Ascending aorta (tissue), 2 donors: ENCODE measurements around the gene MAGI1. TPM values are rescaled to one million over a fixed set of nuclear protein-coding genes. Genes with fewer than 3 reads are reported as not detected.
"Not testable (repeated sequence)": the region's sequence is repeated elsewhere in the genome, so short reads cannot be mapped to it uniquely, and the experiment has no call there.

Source experiments
- DNase-seq, 2 donors: peaks; one replicate each; pipeline ENCODE4 v3.0.0-alpha.2; 2019; ENCODE audit warnings: low spot score in 2 of 2
- H3K27ac ChIP-seq, 2 donors: fragments of 200-600 bp; sonication (generic); one replicate each; pipeline ENCODE4 v1.5.1; 2016 to 2017; ENCODE audit warnings: mild to moderate bottlenecking in 1 of 2
- H3K27me3 ChIP-seq: fragments of 200-600 bp; sonication (generic); one replicate; pipeline ENCODE4 v1.5.1; 2017
- H3K36me3 ChIP-seq, 2 donors: fragments of 200-600 bp; sonication (generic); one replicate each; pipeline ENCODE4 v1.5.1; 2016
- H3K4me1 ChIP-seq, 2 donors: fragments of 200-600 bp; sonication (generic); one replicate each; pipeline ENCODE4 v1.5.1; 2016 to 2017; ENCODE audit warnings: mild to moderate bottlenecking in 1 of 2
- H3K4me3 ChIP-seq, 2 donors: fragments of 200-600 bp; sonication (generic); one replicate each; pipeline ENCODE4 v1.5.1; 2016 to 2017; ENCODE audit warnings: mild to moderate bottlenecking in 1 of 2
- H3K9me3 ChIP-seq, 2 donors: fragments of 200-600 bp; sonication (generic); one replicate each; pipeline ENCODE4 v1.5.1; 2016
- intact Hi-C: fragments of 100-400 bp; cut with DNase I; formaldehyde crosslinking; loops from one replicate; pipeline ENCODE4 v1.15.1; 2023
- total RNA-seq: library from RNA; depleted of rRNA; stranded (reverse); fragments of >200 nt; gene quantifications from one replicate; pipeline ENCODE4 v1.1.0, GENCODE V29; 2016
- TF ChIP-seq, protein P1 (sequence below), 3 experiments: fragments of 200-600 bp in 2 of 3; fragments of 450-650 bp in 1 of 3; sonication (generic) in 2 of 3; IDR thresholded peaks; one replicate each; pipeline ENCODE4 v1.5.1; 2016 to 2019; ENCODE audit warnings: antibody characterized with exemption in 3 of 3, mild to moderate bottlenecking in 1 of 3, moderate library complexity in 1 of 3

Gene MAGI1
- total RNA-seq, 1 donor from 2014 or later = 28.4 TPM

DNA sequence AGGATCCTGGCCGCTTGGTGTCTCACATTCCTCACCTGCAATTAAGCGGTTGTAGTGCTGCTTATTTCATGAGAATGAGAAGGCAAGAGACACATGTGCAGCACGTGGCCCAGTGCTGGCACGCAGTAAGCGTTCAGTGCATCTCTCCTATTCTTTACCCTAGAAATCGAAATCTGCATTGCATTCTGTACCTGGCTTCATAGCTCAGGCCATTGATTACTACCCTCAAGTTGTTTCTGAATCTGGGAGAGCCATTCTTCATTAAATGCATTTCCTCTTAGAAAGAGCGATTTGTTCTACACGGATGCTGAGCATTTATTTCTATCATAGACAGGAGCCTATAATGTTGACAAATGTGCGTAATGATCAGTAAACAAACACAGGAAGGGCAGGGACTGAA lies 168.9 kb downstream of the MAGI1 start:
- H3K9me3 ChIP-seq = no peaks in the 10 kb centered on the region
- TF ChIP-seq, protein P1, sequence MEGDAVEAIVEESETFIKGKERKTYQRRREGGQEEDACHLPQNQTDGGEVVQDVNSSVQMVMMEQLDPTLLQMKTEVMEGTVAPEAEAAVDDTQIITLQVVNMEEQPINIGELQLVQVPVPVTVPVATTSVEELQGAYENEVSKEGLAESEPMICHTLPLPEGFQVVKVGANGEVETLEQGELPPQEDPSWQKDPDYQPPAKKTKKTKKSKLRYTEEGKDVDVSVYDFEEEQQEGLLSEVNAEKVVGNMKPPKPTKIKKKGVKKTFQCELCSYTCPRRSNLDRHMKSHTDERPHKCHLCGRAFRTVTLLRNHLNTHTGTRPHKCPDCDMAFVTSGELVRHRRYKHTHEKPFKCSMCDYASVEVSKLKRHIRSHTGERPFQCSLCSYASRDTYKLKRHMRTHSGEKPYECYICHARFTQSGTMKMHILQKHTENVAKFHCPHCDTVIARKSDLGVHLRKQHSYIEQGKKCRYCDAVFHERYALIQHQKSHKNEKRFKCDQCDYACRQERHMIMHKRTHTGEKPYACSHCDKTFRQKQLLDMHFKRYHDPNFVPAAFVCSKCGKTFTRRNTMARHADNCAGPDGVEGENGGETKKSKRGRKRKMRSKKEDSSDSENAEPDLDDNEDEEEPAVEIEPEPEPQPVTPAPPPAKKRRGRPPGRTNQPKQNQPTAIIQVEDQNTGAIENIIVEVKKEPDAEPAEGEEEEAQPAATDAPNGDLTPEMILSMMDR (IDR thresholded peaks at IDR 0.05) = no peak
- no peak overlapping the region for H3K4me3 ChIP-seq
- H3K36me3 ChIP-seq = no peaks in the 10 kb centered on the region
- no peak overlapping the region for H3K27ac ChIP-seq
- H3K27me3 ChIP-seq = no peaks in the 10 kb centered on the region
- H3K4me1 ChIP-seq = peaks cover 0 to 10% of the 10 kb centered on the region in 2 donors
- intact Hi-C loops = no loop called here
- no peak for DNase-seq

DNA sequence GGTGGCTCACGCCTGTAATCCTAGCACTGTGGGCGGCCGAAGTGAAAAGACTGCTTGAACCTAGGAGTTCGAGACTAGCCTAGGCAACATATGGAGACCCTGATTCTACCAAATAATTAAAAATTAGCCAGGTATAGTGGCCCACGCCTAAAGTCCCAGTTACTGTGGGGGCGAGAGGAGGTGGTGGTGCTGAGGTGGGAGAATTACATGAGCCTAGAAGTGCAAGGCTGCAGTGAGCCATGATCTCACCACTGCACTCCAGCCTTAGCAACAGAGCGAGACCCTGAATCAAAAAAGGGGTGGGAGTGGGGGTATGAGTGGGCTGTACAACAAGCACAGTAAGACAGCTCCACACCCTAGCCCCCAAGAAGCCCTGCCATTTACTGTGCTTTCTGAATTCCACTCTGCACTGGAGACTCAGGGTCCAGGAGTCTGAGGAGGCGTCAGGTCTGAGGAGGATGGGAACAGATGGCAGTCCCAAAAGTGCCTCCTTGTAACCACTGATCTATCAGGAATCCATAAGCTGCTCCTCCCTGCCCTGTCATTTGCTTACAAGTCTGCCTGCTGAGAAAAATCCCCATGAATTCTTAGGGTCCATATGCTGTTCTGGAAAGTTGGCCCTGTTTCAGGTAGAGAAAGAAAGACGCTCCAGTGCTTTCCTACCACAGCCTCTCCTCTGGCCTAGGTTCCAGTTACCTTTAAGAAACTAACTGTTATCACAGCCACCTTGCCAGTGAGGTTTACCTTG lies 171.1 kb downstream of the MAGI1 start:
- no peak for DNase-seq
- no peaks in the 10 kb centered on the region for H3K36me3 ChIP-seq
- intact Hi-C loops = no loop called here
- no peak overlapping the region for H3K27ac ChIP-seq
- H3K4me1 ChIP-seq = peaks cover 0 to 10% of the 10 kb centered on the region in 2 donors
- TF ChIP-seq, protein P1 (IDR thresholded peaks at IDR 0.05) = no peak
- H3K27me3 ChIP-seq = no peaks in the 10 kb centered on the region
- no peaks in the 10 kb centered on the region for H3K9me3 ChIP-seq
- H3K4me3 ChIP-seq = no peak overlapping the region

DNA sequence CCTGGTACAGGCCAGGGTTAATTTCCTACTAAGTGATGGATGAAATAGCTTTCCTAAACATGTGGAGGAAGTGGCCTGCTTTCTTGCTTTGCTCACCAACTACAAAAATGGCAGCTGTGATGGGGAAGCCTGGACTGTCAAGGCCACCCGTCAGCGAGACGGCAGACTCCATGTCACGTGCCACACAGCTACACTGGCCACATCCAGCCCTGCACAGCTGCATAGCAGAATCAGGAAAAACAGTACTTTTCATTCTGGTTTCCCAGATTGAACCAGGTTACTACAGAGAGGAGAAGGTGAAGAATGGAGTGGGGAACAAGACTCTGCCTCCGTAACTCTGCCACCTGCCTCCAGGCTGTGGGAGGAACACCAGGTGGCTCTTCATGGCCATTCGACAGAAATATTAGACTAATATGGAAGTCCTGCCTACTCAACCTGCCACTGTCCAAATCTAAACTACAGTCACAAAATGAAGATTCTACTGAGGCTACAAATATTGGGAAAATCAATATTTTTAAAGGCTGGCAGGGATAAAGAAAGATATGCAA lies 174.3 kb downstream of the MAGI1 start:
- intact Hi-C loops = no loop called here
- DNase-seq = no peak
- Histone ChIP-seq H3K9me3 (no peaks in the 10 kb centered on the region), H3K27me3 (no peaks in the 10 kb centered on the region), H3K4me1 (no peaks in the 10 kb centered on the region), H3K36me3 (no peaks in the 10 kb centered on the region), H3K4me3 (no peak overlapping the region), H3K27ac (no peak overlapping the region)
- TF ChIP-seq, protein P1 (IDR thresholded peaks at IDR 0.05) = no peak

DNA sequence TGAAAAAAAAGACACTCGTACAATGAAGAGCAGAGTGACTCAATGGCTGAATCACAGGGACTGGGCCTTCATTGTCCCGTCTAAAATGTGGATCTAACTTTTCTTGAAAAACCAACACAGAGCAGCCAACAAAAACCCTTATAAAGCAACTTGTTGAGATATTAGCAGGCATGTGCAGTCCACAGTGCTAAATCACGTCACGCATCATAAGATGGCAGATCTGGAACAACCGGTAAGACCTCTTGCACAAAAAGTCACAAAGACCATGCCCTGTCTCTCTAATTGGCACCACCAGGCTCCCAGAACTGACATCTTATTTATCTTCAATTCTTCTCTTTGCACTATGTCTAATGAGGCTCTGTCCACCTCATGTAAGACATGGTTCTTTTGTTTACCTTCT lies 177.0 kb downstream of the MAGI1 start:
- TF ChIP-seq, protein P1 (IDR thresholded peaks at IDR 0.05) = no peak
- intact Hi-C loops = no loop called here
- Histone ChIP-seq H3K4me3 (no peak overlapping the region), H3K27ac (no peak overlapping the region), H3K27me3 (no peaks in the 10 kb centered on the region), H3K36me3 (no peaks in the 10 kb centered on the region), H3K9me3 (no peaks in the 10 kb centered on the region), H3K4me1 (peaks cover 0 to 4% of the 10 kb centered on the region in 2 donors)
- DNase-seq = no peak

DNA sequence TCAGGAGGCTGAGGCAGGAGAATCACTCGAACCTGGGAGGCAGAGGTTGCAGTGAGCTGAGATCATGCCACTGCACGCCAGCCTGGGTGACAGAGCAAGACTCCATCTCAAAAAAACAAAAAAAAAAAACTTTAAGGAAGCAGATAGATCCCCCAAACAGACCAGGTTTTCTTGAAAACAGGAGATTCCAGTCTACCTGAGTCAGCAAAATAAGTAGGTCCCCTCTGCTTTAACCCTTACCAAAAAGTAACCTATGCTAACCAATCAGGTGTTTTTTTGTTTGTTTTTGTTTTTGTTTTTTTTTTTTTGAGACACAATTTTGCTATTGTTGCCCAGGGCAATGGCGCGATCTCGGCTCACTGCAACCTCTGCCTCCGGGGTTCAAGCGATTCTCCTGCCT lies 179.1 kb downstream of the MAGI1 start:
- H3K4me3 ChIP-seq, H3K9me3 ChIP-seq, intact Hi-C loops, H3K27me3 ChIP-seq, H3K4me1 ChIP-seq, H3K27ac ChIP-seq, DNase-seq, H3K36me3 ChIP-seq: not testable (repeated sequence)

DNA sequence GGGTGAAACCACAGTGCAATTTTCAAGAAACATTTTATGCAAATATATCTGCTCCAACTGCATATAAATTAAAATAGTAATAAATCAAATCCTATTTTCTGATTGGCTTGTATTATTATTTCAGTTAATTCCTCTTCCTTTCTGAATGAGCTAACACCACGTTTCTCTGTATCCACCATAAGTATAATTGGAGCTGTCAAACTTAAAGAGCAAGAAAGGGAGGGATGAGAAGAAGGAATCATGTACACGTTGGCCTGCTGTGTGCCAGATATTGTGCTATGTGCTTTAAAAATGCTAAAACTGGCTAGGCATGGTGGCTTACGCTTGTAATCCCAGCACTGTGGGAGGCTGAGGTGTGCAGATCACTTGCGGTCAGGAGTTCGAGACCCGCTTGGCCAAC lies 180.0 kb downstream of the MAGI1 start:
- H3K9me3 ChIP-seq = no peaks in the 10 kb centered on the region
- H3K4me3 ChIP-seq = no peak overlapping the region
- no peak overlapping the region for H3K27ac ChIP-seq
- intact Hi-C loops = no loop called here
- H3K4me1 ChIP-seq = peaks cover 0 to 4% of the 10 kb centered on the region in 2 donors
- no peak for DNase-seq
- H3K36me3 ChIP-seq = no peaks in the 10 kb centered on the region
- TF ChIP-seq, protein P1 (IDR thresholded peaks at IDR 0.05) = no peak
- no peaks in the 10 kb centered on the region for H3K27me3 ChIP-seq
